ENCODE results near the gene LOC101059915.

Gene LOC101059915

GRCh38 chrX:71667328-71668247, at the start of gene LOC101059915:
TSS of gene LOC101059915 (plus strand) at chrX:71667546.
- Histone ChIP-seq H3K27ac (no peak within 1 kb of the TSS), H3K9ac (ENCODE audit: low read depth in 2 of 2, low read length in 2 of 2) (no peak within 1 kb of the TSS), H3K4me1 (no peaks in the 10 kb centered on the region), H3K4me3 (no peak within 1 kb of the TSS), H3K36me3 (no peaks in the 10 kb centered on the region), H3K9me3 (no peaks in the 10 kb centered on the region), H3K27me3 (no peaks in the 10 kb centered on the region)
- intact Hi-C loops (cut with DNase I) = no loop called here
- no peak for DNase-seq
- TF ChIP-seq CTCF (IDR thresholded peaks at IDR 0.05) = no peak

- peak overlapping the region; percentile 30 to 74 for H3K9ac ChIP-seq (ENCODE audit: low read depth in 2 of 2, low read length in 2 of 2)
- H3K4me3 ChIP-seq = peak overlapping the region; percentile 3
Observed at GRCh38 chrX:71617742-71618141, 49.6 kb upstream of the LOC101059915 start.

GRCh38 chrX:71618303-71618721, 49.0 kb upstream of the LOC101059915 start, which contains the start of gene CXCR3:
TSS of gene CXCR3 (minus strand) at chrX:71618511. CDS start at chrX:71618449, 62 bp downstream.
- DNase-seq = no peak
- Histone ChIP-seq H3K27me3 (no peaks in the 10 kb centered on the region), H3K9me3 (no peaks in the 10 kb centered on the region), H3K4me1 (peaks cover 4% of the 10 kb centered on the region), H3K36me3 (no peaks in the 10 kb centered on the region), H3K4me3 (peak within 1 kb of the TSS; percentile 3), H3K9ac (ENCODE audit: low read depth in 2 of 2, low read length in 2 of 2) (peak within 1 kb of the TSS; percentile 30 to 74), H3K27ac (peak within 1 kb of the TSS; percentile 73)
- intact Hi-C loops (cut with DNase I) = loop anchor here (5.0 kb wide), 1 partner anchor 34 kb away; no protein-coding TSS in a partner anchor
- TF ChIP-seq CTCF (IDR thresholded peaks at IDR 0.05) = no peak

More at GRCh38 chrX:71617742-71618141, 49.6 kb upstream of the LOC101059915 start:
- Histone ChIP-seq H3K36me3 (no peaks in the 10 kb centered on the region), H3K27ac (peak overlapping the region; percentile 73), H3K4me1 (peaks cover 4% of the 10 kb centered on the region), H3K27me3 (no peaks in the 10 kb centered on the region), H3K9me3 (no peaks in the 10 kb centered on the region)
- intact Hi-C loops (cut with DNase I) = loop anchor here (5.0 kb wide), 1 partner anchor 35 kb away; no protein-coding TSS in a partner anchor
- DNase-seq = no peak
- TF ChIP-seq CTCF (IDR thresholded peaks at IDR 0.05) = no peak

GRCh38 chrX:71618787-71619186, 48.6 kb upstream of the LOC101059915 start:
- no peaks in the 10 kb centered on the region for H3K36me3 ChIP-seq
- H3K27me3 ChIP-seq = no peaks in the 10 kb centered on the region
- no peak for DNase-seq
- intact Hi-C loops (cut with DNase I) = loop anchor here (5.0 kb wide), 1 partner anchor 34 kb away; no protein-coding TSS in a partner anchor
- H3K27ac ChIP-seq = peak overlapping the region; percentile 73
- no peaks in the 10 kb centered on the region for H3K9me3 ChIP-seq
- no peak overlapping the region for H3K9ac ChIP-seq (ENCODE audit: low read depth in 2 of 2, low read length in 2 of 2)
- no peak overlapping the region for H3K4me3 ChIP-seq
- TF ChIP-seq CTCF (IDR thresholded peaks at IDR 0.05) = no peak
- H3K4me1 ChIP-seq = peaks cover 4% of the 10 kb centered on the region

GRCh38 chrX:71619193-71619592, 48.2 kb upstream of the LOC101059915 start:
- H3K4me3 ChIP-seq = no peak overlapping the region
- TF ChIP-seq CTCF (IDR thresholded peaks at IDR 0.05) = no peak
- H3K27me3 ChIP-seq = no peaks in the 10 kb centered on the region
- H3K9ac ChIP-seq (ENCODE audit: low read depth in 2 of 2, low read length in 2 of 2) = no peak overlapping the region
- DNase-seq = no peak
- no peaks in the 10 kb centered on the region for H3K36me3 ChIP-seq
- H3K27ac ChIP-seq = no peak overlapping the region
- intact Hi-C loops (cut with DNase I) = loop anchor here (5.0 kb wide), 1 partner anchor 33 kb away; no protein-coding TSS in a partner anchor
- H3K4me1 ChIP-seq = peaks cover 4% of the 10 kb centered on the region
- no peaks in the 10 kb centered on the region for H3K9me3 ChIP-seq
